Astrocyte (in vitro differentiated cells and primary cell): ENCODE results near the gene LTA. TPM values are rescaled to one million over a fixed set of nuclear protein-coding genes. Genes with fewer than 3 reads are reported as not detected.
"Not testable (repeated sequence)": the region's sequence is repeated elsewhere in the genome, so short reads cannot be mapped to it uniquely, and the experiment has no call there.

ENCODE experiments used
- DNase-seq: peaks from one replicate; pipeline ENCODE4 v3.0.0-alpha.2; 2010; ENCODE audit warnings: low read depth
- FAIRE-seq: peaks from 2 replicates; lab custom pipeline; 2011; peaks lifted over from hg19 to GRCh38; lab: Jason Lieb, UNC
- H2AFZ ChIP-seq: 2 replicates; pipeline ENCODE4 v1.6.0; 2012; ENCODE audit warnings: low read depth, low read length, inconsistent platforms
- H3K27ac ChIP-seq: 2 replicates; pipeline ENCODE4 v1.5.1; 2011; ENCODE audit warnings: low read depth, low read length, inconsistent platforms
- H3K27me3 ChIP-seq: 2 replicates; pipeline ENCODE4 v1.6.0; 2011; ENCODE audit warnings: low read length, inconsistent platforms; ENCODE audit not compliant: insufficient read depth
- H3K36me3 ChIP-seq: 2 replicates; pipeline ENCODE4 v1.5.1; 2011; ENCODE audit warnings: low read length, inconsistent platforms; ENCODE audit not compliant: insufficient read depth
- H3K4me1 ChIP-seq: 2 replicates; pipeline ENCODE4 v1.5.1; 2011; ENCODE audit warnings: low read length, inconsistent platforms; ENCODE audit not compliant: insufficient read depth
- H3K4me2 ChIP-seq: 2 replicates; pipeline ENCODE4 v1.6.0; 2012; ENCODE audit warnings: low read length, inconsistent platforms
- H3K4me3 ChIP-seq: 2 replicates; pipeline ENCODE4 v1.5.1; 2011; ENCODE audit warnings: low read depth, mild to moderate bottlenecking, low read length, inconsistent platforms; ENCODE audit not compliant: insufficient read depth
- H3K79me2 ChIP-seq: 2 replicates; pipeline ENCODE4 v1.6.0; 2012; ENCODE audit warnings: mild to moderate bottlenecking, low read length, inconsistent platforms; ENCODE audit not compliant: insufficient read depth
- H3K9ac ChIP-seq: 2 replicates; pipeline ENCODE4 v1.6.0; 2012; ENCODE audit warnings: mild to moderate bottlenecking, low read length, inconsistent platforms
- H3K9me3 ChIP-seq: 2 replicates; pipeline ENCODE4 v1.5.1; 2012; ENCODE audit warnings: low read depth, mild to moderate bottlenecking, low read length, inconsistent platforms; ENCODE audit not compliant: insufficient read depth
- H4K20me1 ChIP-seq: 2 replicates; pipeline ENCODE4 v1.6.0; 2012; ENCODE audit warnings: low read length, inconsistent platforms; ENCODE audit not compliant: insufficient read depth
- H3K27ac Mint-ChIP-seq: one replicate; pipeline ENCODE4 v1.8.0; 2021; ENCODE audit warnings: mild to moderate bottlenecking, mixed read lengths; ENCODE audit not compliant: unreplicated experiment
- H3K27me3 Mint-ChIP-seq: one replicate; pipeline ENCODE4 v1.8.0; 2021; ENCODE audit warnings: low read depth, mixed read lengths; ENCODE audit not compliant: unreplicated experiment
- H3K36me3 Mint-ChIP-seq: one replicate; pipeline ENCODE4 v1.8.0; 2021; ENCODE audit warnings: low read depth, mixed read lengths; ENCODE audit not compliant: unreplicated experiment
- H3K4me1 Mint-ChIP-seq: one replicate; pipeline ENCODE4 v1.8.0; 2021; ENCODE audit warnings: low read depth, mixed read lengths; ENCODE audit not compliant: unreplicated experiment
- H3K4me3 Mint-ChIP-seq: one replicate; pipeline ENCODE4 v1.8.0; 2021; ENCODE audit warnings: mild to moderate bottlenecking, moderate library complexity, mixed read lengths; ENCODE audit not compliant: unreplicated experiment
- H3K9me3 Mint-ChIP-seq: one replicate; pipeline ENCODE4 v1.8.0; 2021; ENCODE audit warnings: mild to moderate bottlenecking, mixed read lengths; ENCODE audit not compliant: unreplicated experiment
- CTCF ChIP-seq: IDR thresholded peaks from 2 replicates; pipeline ENCODE4 v1.5.1; 2011; ENCODE audit warnings: low read depth, mild to moderate bottlenecking, inconsistent platforms, low read length, moderate library complexity; ENCODE audit not compliant: insufficient read depth
- EZH2 ChIP-seq: IDR thresholded peaks from 2 replicates; pipeline ENCODE4 v1.6.1; 2012; ENCODE audit warnings: mild to moderate bottlenecking, low read length, inconsistent platforms; ENCODE audit not compliant: insufficient read depth
- total RNA-seq: library from RNA; stranded (reverse); gene quantifications from 2 replicates; pipeline ENCODE4 v1.2.1, GENCODE V29; 2021

The LTA gene
- total RNA-seq, 1 donor from 2014 or later: not detected

DNA sequence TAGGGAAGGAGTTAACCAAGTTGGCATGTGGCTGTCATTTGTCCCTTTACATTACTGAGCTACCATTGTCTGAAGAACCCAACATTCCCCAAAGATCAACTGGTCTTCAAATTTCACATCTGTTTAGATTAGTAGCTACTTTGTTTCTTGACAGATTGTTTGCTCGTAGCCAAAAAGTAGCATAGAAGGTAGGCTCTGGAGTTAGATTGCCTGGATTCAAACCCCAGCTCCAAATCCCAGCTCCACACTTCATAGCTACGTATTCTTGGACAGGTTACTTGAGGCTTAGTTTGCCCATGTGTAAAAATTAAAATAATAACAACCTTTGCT is 23.6 kb upstream of the LTA start:
- Mint-ChIP-seq H3K9me3 (no peaks in the 10 kb centered on the region), H3K4me1 (peaks cover 17% of the 10 kb centered on the region), H3K27me3 (no peaks in the 10 kb centered on the region), H3K4me3 (peak overlapping the region; percentile 94), H3K36me3 (peaks cover 11% of the 10 kb centered on the region), H3K27ac (no peak overlapping the region)
- H3K9ac ChIP-seq: peak overlapping the region; percentile 87
- no peak overlapping the region for H2AFZ ChIP-seq
- H3K4me3 ChIP-seq: no peak overlapping the region
- H4K20me1 ChIP-seq: no peaks in the 10 kb centered on the region
- H3K27me3 ChIP-seq: no peaks in the 10 kb centered on the region
- H3K27ac ChIP-seq: no peak overlapping the region
- H3K4me2 ChIP-seq: peak overlapping the region; percentile 95
- no peaks in the 10 kb centered on the region for H3K9me3 ChIP-seq
- no peak for DNase-seq
- peaks cover 9% of the 10 kb centered on the region for H3K36me3 ChIP-seq
- H3K4me1 ChIP-seq: peaks cover 21% of the 10 kb centered on the region
- peaks cover 13% of the 10 kb centered on the region for H3K79me2 ChIP-seq
- TF ChIP-seq EZH2 (no peak), CTCF (no peak)
- FAIRE-seq: no peak

- not testable (repeated sequence) for DNase-seq, FAIRE-seq, H3K27ac Mint-ChIP-seq
These were observed 20.7 kb upstream of the LTA start for GRCh38 chr6:31551371-31551770.

More at GRCh38 chr6:31551371-31551770, 20.7 kb upstream of the LTA start:
- H3K9ac ChIP-seq: peak overlapping the region; percentile 33
- peak; percentile 28 for TF ChIP-seq CTCF
- not testable (repeated sequence) for H3K9me3 Mint-ChIP-seq, H3K36me3 ChIP-seq, H3K27me3 Mint-ChIP-seq, H2AFZ ChIP-seq, H3K4me2 ChIP-seq, H3K4me3 ChIP-seq, H3K9me3 ChIP-seq, H4K20me1 ChIP-seq, H3K27ac ChIP-seq, H3K4me3 Mint-ChIP-seq, H3K27me3 ChIP-seq
- peaks cover 11% of the 10 kb centered on the region for H3K36me3 Mint-ChIP-seq
- H3K4me1 Mint-ChIP-seq: peaks cover 11% of the 10 kb centered on the region
- H3K79me2 ChIP-seq: peaks cover 17% of the 10 kb centered on the region
- peaks cover 15% of the 10 kb centered on the region for H3K4me1 ChIP-seq
